Gastrocnemius medialis (tissue), 4 donors: ENCODE results near the gene PRIMA1.

ENCODE experiments used
- CTCF ChIP-seq, 5 experiments: fragments of 450-650 bp in 3 of 5; fragments of 200-600 bp in 2 of 5; sonication (generic) in 2 of 5; IDR thresholded peaks in 4 of 5; conservative IDR thresholded peaks in 1 of 5; 1 replicate in 4 of 5; 2 replicates in 1 of 5; pipeline ENCODE4 v1.5.1; 2016 to 2019; ENCODE audit warnings: antibody characterized with exemption in 5 of 5, mild to moderate bottlenecking in 3 of 5, moderate library complexity in 3 of 5
- POLR2A ChIP-seq, 2 donors: fragments of 450-650 bp; IDR thresholded peaks; one replicate each; pipeline ENCODE4 v1.6.1; 2017; ENCODE audit warnings: antibody characterized with exemption in 2 of 2, mild to moderate bottlenecking in 2 of 2, moderate library complexity in 2 of 2

GRCh38 chr14:93790966-93791365 is 2.7 kb upstream of the PRIMA1 start:
- TF ChIP-seq CTCF (IDR thresholded peaks at IDR 0.05 in 4 of 5, conservative IDR thresholded peaks at IDR 0.05 in 1 of 5) (no peak), POLR2A (IDR thresholded peaks at IDR 0.05) (no peak)
